Neural cell (in vitro differentiated cells): ENCODE data around the gene SAP30BP.

ENCODE experiments used
- CTCF ChIP-seq: fragments of 450-650 bp; IDR thresholded peaks from 2 replicates; pipeline ENCODE4 v1.5.1; 2014; ENCODE audit warnings: antibody characterized with exemption, mild to moderate bottlenecking, moderate library complexity; ENCODE audit not compliant: poor library complexity, severe bottlenecking
- EP300 ChIP-seq: fragments of 450-650 bp; conservative IDR thresholded peaks from 2 replicates; pipeline ENCODE4 v1.6.1; 2014; ENCODE audit warnings: antibody characterized with exemption, mild to moderate bottlenecking, moderate library complexity; ENCODE audit not compliant: poor library complexity, severe bottlenecking
- EZH2 ChIP-seq: fragments of 200-600, 300-800 bp; shearing (Covaris generic), sonication (generic); IDR thresholded peaks from 2 replicates; pipeline ENCODE4 v1.6.1; 2014; ENCODE audit warnings: antibody characterized with exemption, low read length, borderline replicate concordance, mild to moderate bottlenecking; ENCODE audit not compliant: insufficient read depth, poor library complexity, severe bottlenecking
- POLR2AphosphoS5 ChIP-seq: IDR thresholded peaks from 2 replicates; pipeline ENCODE4 v1.6.1; 2012
- RAD21 ChIP-seq: fragments of 450-650 bp; conservative IDR thresholded peaks from 2 replicates; pipeline ENCODE4 v1.6.1; 2014; ENCODE audit warnings: antibody characterized with exemption, mild to moderate bottlenecking, moderate library complexity
- REST ChIP-seq: IDR thresholded peaks from 2 replicates; pipeline ENCODE4 v1.6.1; 2012; ENCODE audit warnings: borderline replicate concordance
- SMC3 ChIP-seq: fragments of 450-650 bp; conservative IDR thresholded peaks from 2 replicates; pipeline ENCODE4 v1.6.1; 2014; ENCODE audit warnings: antibody characterized with exemption, mild to moderate bottlenecking, moderate library complexity; ENCODE audit not compliant: poor library complexity
- TAF1 ChIP-seq: IDR thresholded peaks from 2 replicates; pipeline ENCODE4 v1.6.1; 2012; ENCODE audit warnings: low read depth

GRCh38 chr17:75731086-75731715, 64.1 kb downstream of the SAP30BP start:
- no peak for TF ChIP-seq REST
- TF ChIP-seq CTCF = no peak
- TF ChIP-seq EP300 = no peak
- no peak for TF ChIP-seq TAF1
- no peak for TF ChIP-seq RAD21
- no peak for TF ChIP-seq EZH2
- TF ChIP-seq SMC3 = no peak
- no peak for TF ChIP-seq POLR2AphosphoS5
